Thoracic aorta (tissue), 2 donors: ENCODE results near the gene MGA. TPM values are rescaled to one million over a fixed set of nuclear protein-coding genes. Genes with fewer than 3 reads are reported as not detected.
A peak's percentile ranks its signal among the peaks of the same experiment; 100 is the strongest.

Experiments used
- ATAC-seq: fragments of 150-250 bp; one replicate; pipeline ENCODE4 v1.8.0; 2017; ENCODE audit warnings: low read depth; ENCODE audit not compliant: insufficient number of reproducible peaks, low FRiP score
- DNase-seq: peaks from one replicate; pipeline ENCODE4 v3.0.0-alpha.2; 2020; ENCODE audit warnings: low spot score
- H3K27ac ChIP-seq, 2 donors: fragments of 200-600 bp; sonication (generic); 1 replicate in 1 of 2; 2 replicates in 1 of 2; pipeline ENCODE4 v1.5.1; 2016; ENCODE audit warnings: mild to moderate bottlenecking in 2 of 2, moderate library complexity in 2 of 2
- H3K27me3 ChIP-seq: fragments of 200-600 bp; sonication (generic); replicated peaks from 2 replicates; pipeline ENCODE4 v1.6.0; 2016; ENCODE audit warnings: mild to moderate bottlenecking; ENCODE audit not compliant: insufficient read depth
- H3K36me3 ChIP-seq: fragments of 200-600 bp; sonication (generic); one replicate; pipeline ENCODE4 v1.5.1; 2016
- H3K4me1 ChIP-seq, 2 donors: fragments of 200-600 bp; sonication (generic); 1 replicate in 1 of 2; 2 replicates in 1 of 2; pipeline versions ENCODE4 v1.5.1 to v1.6.0; 2016; ENCODE audit warnings: low read depth in 2 of 2, mild to moderate bottlenecking in 1 of 2; ENCODE audit not compliant: control insufficient read depth in 1 of 2
- H3K4me3 ChIP-seq: fragments of 200-600 bp; sonication (generic); 2 replicates; pipeline ENCODE4 v1.5.1; 2016; ENCODE audit warnings: mild to moderate bottlenecking
- H3K9me3 ChIP-seq: fragments of 200-600 bp; sonication (generic); 2 replicates; pipeline ENCODE4 v1.5.1; 2016
- total RNA-seq, 2 donors: library from RNA; depleted of rRNA; stranded (reverse); fragments of >200 nt; gene quantifications; one replicate each; pipeline versions ENCODE4 v1.1.0 to v1.2.3, GENCODE V29; 2016
- TF ChIP-seq, protein P1 (sequence below): fragments of 200-600 bp; sonication (generic); IDR thresholded peaks from one replicate; pipeline ENCODE4 v1.5.1; 2019; ENCODE audit warnings: antibody characterized with exemption

The MGA gene
- total RNA-seq, 2 donors from 2014 or later = 32.5 to 57.2 TPM

DNA sequence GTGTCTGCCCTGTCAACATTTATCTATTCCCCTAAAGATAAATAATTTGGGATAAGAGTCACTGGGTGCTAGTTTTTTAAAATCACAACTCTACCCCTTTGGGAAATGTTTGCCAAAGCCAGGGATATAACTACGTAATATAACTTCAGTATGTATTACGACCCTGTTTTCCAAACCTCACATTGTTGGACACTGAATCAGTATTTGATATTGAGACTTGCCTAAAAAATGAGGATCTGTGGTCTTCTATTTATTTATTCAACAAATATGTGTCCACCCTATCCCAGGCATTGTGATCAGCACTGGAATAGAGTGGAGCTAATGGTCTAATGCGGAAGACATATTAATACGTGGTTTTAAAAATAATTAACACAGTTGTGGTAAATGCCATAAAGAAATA, 4.5 kb upstream of the MGA start:
- no peak for DNase-seq
- Histone ChIP-seq H3K27ac (no peak overlapping the region), H3K9me3 (no peaks in the 10 kb centered on the region), H3K4me3 (no peak overlapping the region), H3K4me1 (peaks cover 0 to 10% of the 10 kb centered on the region in 2 donors), H3K36me3 (no peaks in the 10 kb centered on the region), H3K27me3 (no peaks in the 10 kb centered on the region)
- TF ChIP-seq, protein P1, sequence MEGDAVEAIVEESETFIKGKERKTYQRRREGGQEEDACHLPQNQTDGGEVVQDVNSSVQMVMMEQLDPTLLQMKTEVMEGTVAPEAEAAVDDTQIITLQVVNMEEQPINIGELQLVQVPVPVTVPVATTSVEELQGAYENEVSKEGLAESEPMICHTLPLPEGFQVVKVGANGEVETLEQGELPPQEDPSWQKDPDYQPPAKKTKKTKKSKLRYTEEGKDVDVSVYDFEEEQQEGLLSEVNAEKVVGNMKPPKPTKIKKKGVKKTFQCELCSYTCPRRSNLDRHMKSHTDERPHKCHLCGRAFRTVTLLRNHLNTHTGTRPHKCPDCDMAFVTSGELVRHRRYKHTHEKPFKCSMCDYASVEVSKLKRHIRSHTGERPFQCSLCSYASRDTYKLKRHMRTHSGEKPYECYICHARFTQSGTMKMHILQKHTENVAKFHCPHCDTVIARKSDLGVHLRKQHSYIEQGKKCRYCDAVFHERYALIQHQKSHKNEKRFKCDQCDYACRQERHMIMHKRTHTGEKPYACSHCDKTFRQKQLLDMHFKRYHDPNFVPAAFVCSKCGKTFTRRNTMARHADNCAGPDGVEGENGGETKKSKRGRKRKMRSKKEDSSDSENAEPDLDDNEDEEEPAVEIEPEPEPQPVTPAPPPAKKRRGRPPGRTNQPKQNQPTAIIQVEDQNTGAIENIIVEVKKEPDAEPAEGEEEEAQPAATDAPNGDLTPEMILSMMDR = no peak
- no peak for ATAC-seq

- no peak for DNase-seq
- Histone ChIP-seq H3K36me3 (no peaks in the 10 kb centered on the region), H3K27ac (no peak overlapping the region), H3K4me3 (no peak overlapping the region), H3K27me3 (no peaks in the 10 kb centered on the region), H3K4me1 (peaks cover 0 to 15% of the 10 kb centered on the region in 2 donors), H3K9me3 (no peaks in the 10 kb centered on the region)
- TF ChIP-seq, protein P1 = no peak
- no peak for ATAC-seq
Measured at GRCh38 chr15:41656188-41656587, 4.0 kb upstream of the MGA start.

GRCh38 chr15:41658689-41659088, 1.5 kb upstream of the MGA start:
- H3K27ac ChIP-seq = no peak overlapping the region
- DNase-seq (no peak), ATAC-seq (no peak)
- H3K9me3 ChIP-seq = no peaks in the 10 kb centered on the region
- H3K36me3 ChIP-seq = no peaks in the 10 kb centered on the region
- TF ChIP-seq, protein P1 = no peak
- H3K4me1 ChIP-seq = peaks cover 6 to 28% of the 10 kb centered on the region in 2 donors
- no peak overlapping the region for H3K4me3 ChIP-seq
- H3K27me3 ChIP-seq = no peaks in the 10 kb centered on the region

- no peak overlapping the region for H3K4me3 ChIP-seq
- no peak for ATAC-seq
- H3K36me3 ChIP-seq = no peaks in the 10 kb centered on the region
Measured at GRCh38 chr15:41659190-41659589, 1.0 kb upstream of the MGA start.

DNA sequence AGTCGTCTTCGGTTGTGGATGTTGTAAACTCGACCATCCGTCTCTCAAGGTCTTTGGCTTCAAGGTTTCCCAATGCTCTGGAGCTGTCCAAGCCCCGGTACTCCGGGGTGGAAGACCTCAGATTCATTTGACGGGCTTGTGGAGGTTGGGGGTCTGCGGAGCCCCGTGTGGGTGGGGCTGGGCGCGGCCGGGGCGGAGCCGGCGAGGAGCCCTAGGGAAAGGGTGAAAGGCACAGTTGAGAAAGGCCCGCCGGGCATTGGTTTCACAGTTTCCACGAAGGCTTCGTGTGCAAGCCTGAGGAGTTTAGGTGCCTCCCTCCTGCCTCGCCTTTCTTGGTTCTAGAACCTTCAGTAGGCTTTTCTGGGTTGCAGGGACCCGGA, 360 bp upstream of the MGA start:
- no peak for ATAC-seq
- DNase-seq = no peak
- Histone ChIP-seq H3K9me3 (no peaks in the 10 kb centered on the region), H3K27ac (peak overlapping the region; percentile 65 to 78), H3K36me3 (no peaks in the 10 kb centered on the region), H3K27me3 (no peaks in the 10 kb centered on the region), H3K4me1 (peaks cover 6 to 28% of the 10 kb centered on the region in 2 donors), H3K4me3 (peak overlapping the region; percentile 72)
- TF ChIP-seq, protein P1 = no peak

More at GRCh38 chr15:41659190-41659589, 1.0 kb upstream of the MGA start:
- Histone ChIP-seq H3K4me1 (peaks cover 6 to 28% of the 10 kb centered on the region in 2 donors), H3K27me3 (no peaks in the 10 kb centered on the region), H3K27ac (no peak overlapping the region), H3K9me3 (no peaks in the 10 kb centered on the region)
- TF ChIP-seq, protein P1 = no peak
- no peak for DNase-seq
